ENCODE measurements around the gene TENT5C.
A peak's percentile ranks its signal among the peaks of the same experiment; 100 is the strongest.

Gene TENT5C

DNA sequence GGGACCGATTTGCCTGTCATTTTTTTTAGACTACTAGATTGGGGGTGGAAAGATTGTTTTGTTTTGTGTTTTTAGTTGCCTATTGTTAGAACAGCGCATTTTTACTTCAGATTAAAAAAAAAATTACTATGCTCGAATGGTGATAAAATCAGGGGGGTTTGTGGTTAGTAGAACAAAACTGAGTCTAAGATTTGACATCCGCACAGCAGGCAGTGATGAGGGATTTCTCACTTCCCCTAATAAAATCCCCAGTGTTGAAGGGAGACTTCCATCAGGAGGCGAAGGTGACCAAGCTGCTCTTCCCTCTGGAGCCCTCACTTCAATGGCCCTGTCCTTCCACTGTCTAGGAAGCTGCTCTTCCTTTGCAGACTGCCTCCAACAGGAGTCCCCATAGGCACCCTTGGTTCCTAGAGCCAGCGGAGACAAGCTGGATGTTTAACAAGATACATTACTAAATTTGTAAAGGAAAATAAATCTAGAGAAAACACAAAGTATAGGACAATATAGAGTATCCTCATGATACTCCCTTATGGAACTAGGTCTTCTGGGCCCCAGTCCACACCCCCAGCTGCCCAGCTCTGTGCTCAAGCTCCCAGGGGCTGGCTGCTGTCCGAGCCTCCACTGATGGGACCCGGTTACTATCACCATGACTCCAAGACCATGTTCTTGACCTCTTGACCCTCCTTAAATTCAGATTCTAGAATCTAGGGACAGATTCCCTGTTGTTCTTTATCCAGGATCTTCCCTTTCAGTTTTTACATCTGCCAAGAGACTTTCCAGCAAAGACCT, 31.0 kb downstream of the TENT5C start:
- no peak for DNase-seq

DNA sequence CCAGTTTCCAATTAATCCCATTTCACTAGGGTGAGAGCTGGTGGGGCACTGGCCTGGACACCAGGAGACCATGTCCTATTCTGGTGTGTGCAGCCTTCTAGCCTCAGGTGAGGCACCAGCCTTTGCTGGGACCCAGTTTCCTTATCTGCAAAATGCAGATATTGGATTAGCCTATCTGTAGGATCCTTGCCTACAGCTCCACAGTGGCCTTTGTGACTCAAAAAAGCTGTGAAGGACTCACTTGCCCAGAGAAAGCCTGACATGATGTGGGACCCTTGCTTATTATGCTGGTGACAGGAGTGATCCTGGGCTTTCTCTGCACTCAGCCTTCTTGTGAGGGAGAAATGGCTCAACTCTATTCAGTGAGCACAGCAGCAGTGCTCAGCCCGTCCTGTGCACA, 32.3 kb downstream of the TENT5C start:
- DNase-seq, result no peak

DNA sequence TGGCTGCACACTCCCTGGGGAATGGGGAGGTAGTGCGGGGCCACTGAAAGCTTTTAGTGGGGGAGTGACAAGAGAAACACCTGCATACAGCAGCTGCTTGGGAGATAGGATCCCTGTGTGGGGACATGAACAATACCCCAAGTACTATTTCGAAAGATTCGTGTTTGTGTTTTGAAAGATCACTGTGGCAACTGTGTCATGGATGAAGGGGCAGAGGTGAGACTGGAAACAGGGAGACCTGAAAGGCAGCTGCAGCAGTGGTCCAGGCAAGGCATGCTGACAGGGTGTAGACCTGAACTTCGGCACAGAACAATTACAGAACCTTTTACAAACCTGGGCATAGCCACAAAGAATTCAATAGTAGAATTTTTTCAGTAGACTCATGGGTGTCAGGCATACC, 32.9 kb downstream of the TENT5C start:
- no peak for DNase-seq

DNA sequence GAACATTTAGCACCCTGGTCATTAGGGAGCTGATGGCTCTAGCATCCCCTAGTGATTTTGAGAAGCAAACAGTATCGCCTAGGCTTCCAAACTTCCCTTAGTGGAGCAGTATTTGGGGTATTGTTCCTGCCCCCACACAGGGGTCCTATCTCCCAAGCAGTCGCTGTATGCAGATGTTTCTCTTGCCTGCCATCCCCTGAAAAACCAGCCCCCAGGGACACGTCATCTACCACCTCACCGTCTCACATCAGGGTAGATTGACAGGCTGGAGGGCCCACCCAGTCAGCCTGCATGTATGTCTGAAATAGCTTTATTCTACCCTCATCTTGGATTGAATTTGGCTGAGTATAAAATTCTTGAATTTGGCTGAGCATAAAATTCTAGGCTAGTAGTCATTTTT, 33.9 kb downstream of the TENT5C start:
- DNase-seq, result no peak

DNA sequence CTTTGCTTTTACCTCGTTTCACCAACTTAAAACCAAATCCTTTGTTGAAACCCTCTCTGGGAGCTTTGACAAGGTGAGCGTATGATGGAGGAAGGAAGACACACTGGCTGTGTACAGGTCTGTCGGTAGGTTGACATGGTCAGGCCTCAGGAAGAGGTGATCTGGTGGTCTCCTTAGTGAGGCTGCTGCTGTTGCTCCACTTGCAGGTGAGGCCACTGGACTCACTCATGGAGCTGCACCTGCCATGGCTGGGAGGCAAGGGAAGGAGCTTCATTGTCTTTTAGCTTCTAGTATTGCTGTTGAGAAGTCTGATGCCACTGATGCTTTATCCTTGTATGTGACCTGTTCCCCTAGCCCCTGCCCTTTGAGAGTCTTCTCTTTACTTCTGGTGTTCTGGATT, 35.7 kb downstream of the TENT5C start:
- DNase-seq, result no peak

DNA sequence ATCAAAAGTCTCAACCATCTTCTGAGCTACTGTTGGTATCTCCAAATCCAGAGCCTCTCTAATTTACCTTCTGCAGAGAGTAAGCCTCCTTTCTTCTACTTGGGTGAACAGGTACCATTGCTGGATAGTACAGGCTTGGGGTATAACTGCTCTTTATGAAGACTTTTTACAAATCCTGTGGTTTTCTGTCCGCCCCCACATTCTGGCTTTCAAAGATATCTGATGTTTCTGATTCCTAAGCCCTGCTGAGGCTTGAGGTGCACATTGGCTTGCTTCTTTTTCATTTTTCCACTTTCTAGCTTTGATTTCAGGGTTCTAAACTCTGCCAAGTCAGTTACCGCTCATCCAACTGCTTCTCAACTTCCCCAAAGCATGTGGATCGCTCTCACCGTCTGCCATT, 37.1 kb downstream of the TENT5C start:
- no peak for DNase-seq

DNA sequence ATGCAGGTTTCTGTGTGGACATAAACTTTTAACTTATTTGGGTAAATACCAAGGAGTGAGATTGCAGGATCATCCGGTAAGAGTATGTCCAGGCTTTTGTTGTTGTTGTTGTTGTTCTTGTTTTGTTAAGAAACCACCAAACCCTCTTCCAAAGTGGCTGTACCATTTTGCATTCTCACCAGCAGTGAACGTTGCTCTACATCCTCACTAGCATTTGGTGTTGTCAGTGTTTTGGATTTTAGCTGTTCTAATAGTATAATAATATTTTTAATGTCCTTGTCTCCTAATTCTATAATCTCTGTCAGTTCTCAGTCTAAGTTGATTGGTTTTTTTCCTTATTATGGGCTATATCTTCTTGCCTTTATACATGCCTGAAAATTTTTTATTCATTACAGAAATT, 37.8 kb downstream of the TENT5C start:
- DNase-seq, result no peak

DNA sequence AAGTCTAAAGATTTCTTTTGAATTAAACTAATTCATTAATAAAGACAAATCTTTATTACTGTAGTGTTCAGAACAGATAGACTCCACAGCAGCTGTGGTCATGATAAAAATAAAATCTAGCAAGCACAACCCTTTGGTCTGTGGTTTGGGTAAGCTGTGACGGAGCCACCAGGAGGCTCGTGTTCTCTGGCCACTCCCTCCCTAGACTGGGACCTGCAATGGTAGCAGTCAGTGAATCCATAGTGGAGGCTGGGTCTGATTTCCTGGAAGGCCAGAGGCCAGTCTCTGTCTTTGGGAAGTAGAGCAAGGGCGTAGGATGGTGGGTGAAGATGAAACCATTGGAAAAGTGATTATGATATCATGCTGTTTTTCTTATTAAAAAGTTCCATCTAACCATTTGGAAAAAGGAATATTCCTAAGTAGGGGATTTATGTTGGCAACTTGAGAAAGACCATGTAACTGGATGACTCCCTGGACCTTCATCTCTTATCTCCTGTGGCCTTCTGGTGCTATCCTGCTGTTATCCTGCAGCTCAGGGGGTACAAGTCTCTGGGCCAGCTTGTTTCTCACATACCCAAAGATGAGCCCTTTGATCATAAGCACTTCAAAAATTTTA, 39.0 kb downstream of the TENT5C start:
- no peak for DNase-seq

DNA sequence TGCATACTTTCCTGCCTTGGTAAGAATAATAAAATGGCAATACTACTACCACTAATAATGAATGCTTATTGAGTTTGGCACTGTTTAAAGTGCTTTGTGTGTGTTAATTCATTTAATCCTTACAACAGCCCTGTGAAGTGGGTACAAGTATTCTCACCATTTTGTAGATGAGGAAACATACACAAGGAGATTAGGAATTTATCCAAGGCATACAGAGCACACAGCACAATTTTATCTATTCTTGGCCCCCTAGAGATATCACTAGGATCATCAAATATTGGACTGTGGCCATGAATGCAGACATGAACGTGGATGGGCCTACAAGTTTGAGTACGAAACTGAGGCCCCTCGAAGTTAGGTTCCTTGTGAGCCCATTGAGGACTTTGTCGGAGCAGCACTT, 39.5 kb downstream of the TENT5C start:
- no peak for DNase-seq

DNA sequence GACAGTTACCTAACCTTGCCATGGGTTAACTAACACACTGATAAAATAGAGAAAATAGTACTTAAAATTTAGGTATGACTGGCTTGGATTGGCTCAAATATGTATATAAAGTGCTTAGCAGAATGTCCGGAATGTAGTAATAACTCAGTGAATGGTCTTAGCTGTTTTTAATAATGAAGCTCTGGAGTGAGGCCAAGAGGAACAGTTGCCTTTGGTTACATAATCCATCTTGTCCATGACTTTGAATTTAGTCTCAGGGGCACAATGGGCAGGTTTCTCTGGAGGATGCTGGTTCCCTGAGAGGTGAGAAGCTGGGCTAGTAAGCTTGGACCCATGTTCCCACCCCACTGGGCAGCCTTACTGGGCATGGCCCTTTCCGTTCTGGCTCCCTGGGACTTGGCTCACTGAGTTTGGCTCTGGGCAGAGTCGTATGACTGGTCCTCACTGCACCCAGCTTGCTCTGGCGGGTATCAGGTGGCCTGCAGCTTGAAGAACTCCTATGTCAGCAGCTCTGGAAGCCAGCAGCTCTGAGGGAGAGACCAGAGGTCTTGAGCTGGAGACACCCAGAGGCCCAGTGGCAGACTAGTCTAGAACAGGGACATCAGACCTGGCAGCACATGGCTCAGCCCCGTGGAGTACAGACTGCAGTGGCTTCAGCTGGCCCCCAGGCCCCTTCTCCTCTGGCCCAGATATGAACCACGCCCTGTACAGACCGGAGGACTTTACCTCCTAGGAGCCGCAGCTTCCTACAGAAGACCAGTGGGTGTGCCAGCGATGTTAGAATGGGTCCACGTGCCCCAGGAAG, 40.4 kb downstream of the TENT5C start:
- DNase-seq, result no peak

DNA sequence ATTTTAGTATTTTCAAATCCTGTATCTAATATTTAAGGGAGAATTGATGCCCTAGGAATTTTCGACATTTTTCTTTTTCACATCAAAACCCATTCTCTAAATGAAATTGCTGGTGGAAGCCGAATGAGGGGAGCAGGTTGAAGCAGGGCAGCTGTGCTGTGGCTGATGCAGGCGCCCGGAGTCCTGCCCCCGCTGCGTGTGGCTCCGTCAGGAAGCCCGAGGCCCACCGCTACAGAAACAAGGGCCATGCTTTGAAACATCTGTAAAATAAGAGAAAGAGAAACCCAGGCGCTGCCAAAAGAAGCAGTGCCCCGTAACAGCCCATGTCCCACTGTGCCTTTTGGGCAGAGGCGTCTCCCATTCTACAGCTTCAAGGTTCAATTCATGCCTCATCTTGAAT, 41.1 kb downstream of the TENT5C start:
- no peak for DNase-seq

DNA sequence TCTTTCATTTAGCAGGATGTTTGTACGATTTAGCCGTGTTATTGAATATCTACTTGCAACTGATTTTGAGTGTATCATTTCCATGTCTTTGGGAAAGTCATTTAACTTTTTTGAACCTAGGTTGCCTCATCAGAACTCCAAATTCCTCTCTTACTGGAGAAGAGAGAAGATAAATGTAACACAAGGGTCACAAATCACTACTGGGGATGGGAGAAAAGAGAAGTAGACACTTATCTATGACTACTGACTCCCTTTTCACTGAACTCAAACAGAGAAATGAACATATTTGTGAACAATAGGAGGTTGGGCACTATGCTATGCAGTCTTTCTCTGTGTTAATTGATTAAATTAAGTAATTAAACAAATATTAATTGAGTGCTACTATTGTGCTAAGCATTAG, 42.2 kb downstream of the TENT5C start:
- no peak for DNase-seq

DNA sequence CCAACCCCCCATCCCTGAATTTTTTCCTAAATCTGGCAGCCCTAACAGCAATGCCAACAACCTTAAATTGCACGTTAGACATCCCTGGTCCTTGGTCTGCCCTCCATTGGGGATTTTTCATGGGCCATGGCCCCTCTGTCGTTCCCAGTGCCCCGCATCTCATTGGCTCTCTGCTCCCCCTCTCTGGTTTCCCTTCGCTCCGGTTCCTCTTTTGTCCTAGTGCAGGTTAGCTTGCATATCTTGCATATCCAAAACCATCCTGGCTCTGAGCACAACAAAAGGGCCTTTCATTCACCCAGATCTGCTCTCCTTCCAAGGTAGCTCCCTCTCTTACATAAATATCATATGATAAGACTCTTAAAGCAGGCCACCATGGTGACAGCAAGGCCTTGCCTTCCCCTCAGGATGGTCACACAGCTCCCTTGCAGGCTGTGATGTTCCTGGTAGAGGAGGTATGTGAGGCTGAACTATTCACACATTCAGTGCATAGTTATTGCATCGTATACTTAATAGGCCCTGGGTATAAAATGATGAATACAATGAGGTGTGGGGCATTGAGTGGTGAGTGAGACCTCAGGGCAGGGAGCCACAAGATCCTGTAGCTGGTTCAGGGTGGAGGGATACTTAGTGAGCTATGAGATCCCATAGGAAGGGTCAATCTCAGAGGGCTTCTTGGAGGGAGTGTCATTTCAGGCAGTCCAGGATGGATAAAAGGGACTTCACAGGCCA, 45.2 kb downstream of the TENT5C start:
- DNase-seq, result peak; percentile 78 to 83

DNA sequence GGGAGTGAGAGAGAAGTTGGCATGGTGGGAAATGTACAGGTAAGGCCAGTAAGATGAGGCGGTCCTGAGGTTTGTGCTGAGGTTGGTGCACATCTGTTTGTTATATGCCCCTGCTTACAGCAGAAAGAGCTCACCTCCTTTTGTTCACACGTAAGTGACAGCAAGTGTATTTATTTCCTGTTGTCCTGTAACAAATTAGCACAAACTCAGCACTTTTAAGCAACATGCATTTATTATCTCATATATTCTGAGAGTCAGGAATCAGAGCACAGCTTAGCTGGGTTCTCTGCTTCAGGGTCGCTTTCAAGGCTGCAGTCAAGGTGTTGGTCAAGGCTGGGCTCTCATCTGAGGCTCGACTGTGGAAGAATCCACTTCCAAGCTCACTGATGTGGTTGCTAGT, 45.8 kb downstream of the TENT5C start:
- no peak for DNase-seq

DNA sequence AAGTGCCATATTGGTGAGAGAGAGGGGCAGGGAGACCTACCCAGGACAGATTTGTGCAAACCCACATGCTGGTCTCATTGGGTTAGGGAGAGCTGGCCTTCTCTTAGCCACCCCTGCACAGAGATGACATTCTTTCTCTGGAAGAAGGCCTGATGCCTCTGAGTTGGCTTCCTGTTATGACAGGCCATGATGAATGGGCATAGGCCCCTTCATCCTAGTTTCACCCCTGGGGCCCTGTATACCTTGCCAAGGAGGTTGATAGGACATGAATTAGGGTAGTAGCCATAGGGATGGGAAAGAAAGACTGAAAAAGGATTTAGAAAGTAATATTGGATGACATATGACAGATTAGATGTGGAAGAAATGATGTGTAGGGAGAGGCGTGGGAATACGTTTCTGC, 46.6 kb downstream of the TENT5C start:
- no peak for DNase-seq

DNA sequence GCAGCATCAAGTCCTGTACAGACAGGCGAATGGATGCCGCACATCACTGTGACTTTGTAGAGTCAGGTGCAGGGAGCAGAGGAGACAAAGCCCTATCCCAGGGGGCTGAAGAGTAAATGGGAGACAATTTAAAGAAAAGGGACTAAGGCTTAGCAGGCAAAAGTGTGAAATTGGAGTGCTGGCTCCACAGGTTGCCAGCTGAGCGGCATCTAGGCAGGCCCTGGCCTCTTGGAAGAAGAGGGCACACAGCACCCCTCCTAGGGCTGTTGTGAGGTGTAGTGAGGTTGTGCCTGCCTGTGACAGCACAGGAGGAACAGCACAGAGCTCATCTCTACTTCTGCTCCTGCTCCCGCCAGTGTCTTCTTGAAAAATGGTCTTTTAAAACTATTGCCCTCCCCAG, 47.3 kb downstream of the TENT5C start:
- no peak for DNase-seq

DNA sequence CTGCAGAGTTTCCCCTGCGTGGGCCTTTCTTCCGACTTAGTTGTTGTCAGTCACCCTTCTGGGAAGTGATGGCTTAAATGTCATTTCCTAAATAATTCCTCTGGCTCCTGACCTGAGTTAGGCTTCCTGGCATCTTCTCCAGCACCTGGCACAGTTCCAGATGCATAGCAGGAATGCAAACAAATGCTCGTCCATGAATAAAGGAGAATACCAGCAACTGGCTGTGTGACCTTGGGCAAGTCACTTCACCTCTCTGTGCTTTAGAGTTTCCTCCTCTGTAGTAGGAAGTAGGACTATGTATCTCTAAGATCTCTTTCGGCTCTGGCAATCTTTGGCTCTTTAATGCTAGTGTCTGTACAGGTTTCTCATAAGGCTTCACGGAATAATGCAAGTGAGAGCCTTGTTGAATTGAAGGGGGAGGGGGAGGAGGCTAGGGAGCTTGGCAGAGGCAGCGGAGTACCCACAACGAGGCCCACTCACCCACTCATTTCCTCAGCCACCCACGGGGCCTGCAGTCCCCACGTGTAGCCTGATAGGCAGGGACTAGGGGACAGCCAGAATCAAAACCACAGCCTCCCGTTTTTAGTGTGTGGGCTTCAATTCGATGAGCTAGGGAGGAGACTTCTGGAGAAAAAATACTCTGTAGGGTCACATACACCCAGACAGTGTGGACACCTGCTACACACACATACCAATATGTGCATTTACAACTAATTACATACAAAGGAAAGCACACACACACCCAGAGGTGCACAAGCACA, 48.1 kb downstream of the TENT5C start:
- no peak for DNase-seq

DNA sequence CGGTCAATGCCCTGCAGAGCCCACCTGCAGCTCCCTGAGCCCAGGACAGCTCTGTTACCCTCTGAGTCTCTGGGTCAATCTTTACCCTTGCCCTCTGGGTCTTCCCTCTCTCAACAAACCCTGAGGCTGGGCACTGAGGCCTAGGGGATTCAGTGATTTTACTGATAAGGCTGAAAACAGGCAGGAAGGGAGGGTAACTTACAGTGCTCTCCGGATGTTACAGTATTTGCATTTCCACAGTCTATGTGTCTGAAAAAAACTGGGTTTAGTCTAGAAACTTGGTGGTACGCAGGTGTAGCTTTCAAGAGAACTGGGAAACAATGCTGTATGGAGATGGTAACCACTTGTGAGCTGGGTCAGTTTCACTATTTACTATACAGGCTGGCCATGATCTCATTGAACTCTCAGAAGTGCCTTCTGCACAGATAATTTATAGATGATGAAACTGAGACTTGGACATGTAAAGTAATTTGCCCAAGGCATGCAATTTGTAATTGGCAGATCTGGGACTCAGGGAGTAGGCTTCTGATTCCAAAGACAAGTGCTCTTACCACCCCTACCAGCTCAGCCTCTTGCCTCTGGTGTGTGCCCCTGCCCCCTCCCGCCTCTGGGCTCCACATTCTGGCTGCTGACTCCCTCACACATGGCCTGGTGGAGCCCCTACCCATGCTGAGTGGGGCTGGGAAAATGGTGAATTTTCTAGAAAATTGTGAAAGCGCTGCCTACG, 48.8 kb downstream of the TENT5C start:
- DNase-seq, result peak in 1 of 2 experiments; percentile 45

DNA sequence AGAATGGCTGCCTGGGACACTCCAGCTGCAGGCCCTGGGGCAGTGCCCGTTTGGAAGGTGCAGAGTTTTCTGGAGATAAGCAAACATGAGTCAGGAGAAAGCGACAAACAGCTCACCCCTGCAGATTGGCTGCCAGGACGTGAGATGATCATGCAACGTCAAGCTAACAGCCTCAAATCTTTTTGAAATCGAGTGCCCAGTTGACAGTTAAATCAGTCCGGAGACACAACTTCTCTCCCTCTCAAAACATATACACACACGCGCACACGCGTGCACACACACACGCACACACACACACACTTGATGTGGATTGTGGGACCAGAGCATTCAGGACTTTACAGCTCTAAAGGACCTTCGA, 49.4 kb downstream of the TENT5C start:
- DNase-seq, result no peak

DNA sequence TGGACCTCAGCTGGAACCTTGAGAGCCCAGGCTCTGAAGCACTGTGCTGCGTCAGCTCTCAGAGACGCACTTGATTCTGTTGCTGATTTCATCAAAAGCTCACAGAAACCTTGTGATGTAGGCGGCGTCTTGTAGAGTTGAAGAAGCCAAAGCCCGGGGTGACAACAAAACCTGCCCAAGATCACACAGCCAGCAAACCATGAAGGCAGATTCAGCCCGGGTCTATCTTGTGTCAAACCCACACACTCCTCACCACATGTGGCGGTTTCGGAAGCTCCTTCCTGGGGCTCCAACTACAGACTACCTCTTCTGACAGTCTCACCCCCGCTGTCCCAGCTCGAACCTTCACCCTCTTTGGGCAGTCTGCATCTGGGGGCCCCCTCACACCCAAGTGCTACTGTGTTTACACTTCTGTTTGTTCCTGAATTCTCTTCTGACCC, 50.4 kb downstream of the TENT5C start:
- no peak for DNase-seq

DNA sequence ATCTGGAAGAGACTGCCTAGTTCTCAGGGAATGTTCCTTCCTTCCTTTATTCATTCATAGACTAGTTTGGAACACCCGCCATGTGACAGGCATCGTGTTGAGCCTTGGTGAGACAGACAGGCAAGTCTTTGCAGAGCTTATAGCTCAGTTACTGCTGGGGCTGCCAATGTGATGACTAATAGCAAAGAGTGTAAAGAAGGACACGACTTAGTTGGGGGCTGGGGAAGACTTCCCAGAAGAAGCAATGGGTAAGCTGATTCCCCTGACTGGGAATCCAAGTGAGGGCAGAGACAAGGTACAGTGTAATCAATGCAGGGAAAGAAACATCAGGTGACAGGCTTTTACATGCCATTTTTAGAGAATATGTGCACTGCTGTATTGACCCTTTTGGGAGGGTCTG, 51.2 kb downstream of the TENT5C start:
- DNase-seq, result no peak
